Activated CD4-positive, alpha-beta T cell treated with anti-CD3 and anti-CD28 coated beads, Interleukin-2, Interleukin-4, amounts not matched to agents 100 ng/mL and 50 ng/mL, durations not matched to agents 16 hours and 8 hours (primary cell): ENCODE measurements around the gene COX7B2.
A peak's percentile ranks its signal among the peaks of the same experiment; 100 is the strongest.

Source experiments
- DNase-seq: peaks from one replicate; pipeline ENCODE4 v3.0.0-alpha.2; 2020; ENCODE audit warnings: low spot score

The COX7B2 gene, protein sequence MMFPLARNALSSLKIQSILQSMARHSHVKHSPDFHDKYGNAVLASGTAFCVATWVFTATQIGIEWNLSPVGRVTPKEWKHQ

DNA sequence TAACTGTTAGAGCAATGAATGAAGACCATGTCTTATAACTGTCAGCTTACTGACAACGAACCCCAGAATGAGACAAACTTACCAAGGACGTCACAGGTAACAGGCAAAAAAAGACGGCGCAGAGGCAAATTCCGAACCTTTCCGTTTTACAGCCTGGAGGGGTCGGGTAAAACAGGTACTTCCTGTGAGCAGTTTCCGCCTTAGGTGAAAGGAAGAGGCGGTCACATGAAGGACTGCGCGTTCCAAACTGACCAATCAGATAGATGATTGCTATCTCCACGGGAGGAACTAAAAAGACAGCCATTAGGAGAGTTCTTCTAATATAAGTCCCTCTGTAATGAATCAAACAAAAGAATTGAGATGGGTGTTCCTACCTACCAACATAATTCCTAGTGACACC lies at the start of gene COX7B2:
TSS of gene COX7B2 (minus strand) at position 168 of the 400 bp plus-strand sequence. CDS start 174,053 bp downstream, outside the sequence.
- no peak for DNase-seq

DNA sequence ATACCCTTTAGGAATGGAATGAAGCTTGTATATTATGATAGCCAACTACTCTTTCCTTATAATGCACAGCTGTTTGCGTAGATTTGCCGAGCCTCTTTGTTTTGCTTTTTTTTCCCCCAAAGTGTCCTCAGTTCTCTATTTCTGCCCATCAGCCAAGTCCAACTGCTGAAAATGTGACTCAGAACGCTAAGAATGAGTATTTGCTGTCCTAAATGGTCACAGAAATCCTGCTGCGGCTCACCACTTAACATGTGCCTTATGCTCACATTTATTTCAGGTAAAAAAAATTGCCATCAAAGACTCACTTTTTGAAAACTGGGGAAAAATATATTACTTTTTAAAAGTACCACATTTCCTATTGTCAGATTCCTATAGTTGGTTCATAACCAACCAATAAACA lies 47.4 kb upstream of the COX7B2 start:
- no peak for DNase-seq

DNA sequence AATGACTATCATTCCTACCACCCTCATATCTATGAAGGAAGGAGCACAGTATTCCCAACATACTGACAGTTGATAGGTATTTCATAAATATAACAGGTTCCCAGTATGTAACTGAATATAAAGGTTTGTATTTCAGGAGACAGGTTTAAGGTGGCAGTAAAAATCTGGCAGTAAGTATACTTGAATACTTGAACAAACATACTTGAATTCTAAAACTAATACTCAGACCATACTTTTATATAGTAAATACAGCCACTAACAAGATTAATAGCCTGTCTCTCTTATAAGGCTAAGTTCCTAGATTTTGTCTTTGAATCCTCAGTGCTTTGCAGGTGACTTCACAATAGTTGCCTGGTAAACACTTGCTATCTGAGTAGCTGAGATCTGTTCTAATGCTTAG lies 46.6 kb upstream of the COX7B2 start:
- no peak for DNase-seq

DNA sequence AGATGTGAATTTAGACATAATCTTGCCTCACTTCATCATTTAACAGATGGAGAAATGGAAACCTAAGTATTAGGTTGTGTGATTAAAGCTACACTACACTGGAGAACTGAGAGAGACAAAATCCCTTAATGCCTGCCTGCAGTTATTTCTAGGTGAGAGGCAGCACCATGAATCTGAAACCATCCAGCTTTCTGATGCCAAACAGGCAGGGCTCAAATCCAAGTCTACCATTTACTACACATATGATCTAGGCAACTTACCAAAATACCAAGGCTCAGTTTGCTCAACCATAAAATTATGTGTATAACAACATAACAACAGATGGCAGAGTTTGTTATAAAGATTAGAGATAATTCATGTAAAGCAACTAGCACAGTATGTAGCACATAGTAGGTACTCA lies 45.6 kb upstream of the COX7B2 start:
- DNase-seq: no peak

DNA sequence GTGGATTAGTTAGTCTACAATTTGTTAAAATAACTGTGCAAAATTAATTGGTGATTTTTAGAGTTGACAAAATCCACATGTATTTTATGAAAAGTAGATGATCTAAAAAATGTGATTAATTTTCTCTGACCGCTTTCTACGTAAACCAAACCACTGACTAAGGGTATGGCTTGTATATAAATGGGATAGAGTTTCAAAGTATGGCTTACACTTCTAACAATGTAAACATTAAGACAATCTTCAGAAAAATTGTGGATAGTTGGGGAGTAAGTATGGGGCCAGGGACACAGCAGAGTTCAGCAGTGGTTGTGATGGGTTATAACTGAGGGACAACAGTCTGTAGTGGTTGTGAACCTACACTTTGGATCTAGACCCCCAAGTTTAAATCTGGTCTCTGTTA lies 44.5 kb upstream of the COX7B2 start:
- DNase-seq: no peak

DNA sequence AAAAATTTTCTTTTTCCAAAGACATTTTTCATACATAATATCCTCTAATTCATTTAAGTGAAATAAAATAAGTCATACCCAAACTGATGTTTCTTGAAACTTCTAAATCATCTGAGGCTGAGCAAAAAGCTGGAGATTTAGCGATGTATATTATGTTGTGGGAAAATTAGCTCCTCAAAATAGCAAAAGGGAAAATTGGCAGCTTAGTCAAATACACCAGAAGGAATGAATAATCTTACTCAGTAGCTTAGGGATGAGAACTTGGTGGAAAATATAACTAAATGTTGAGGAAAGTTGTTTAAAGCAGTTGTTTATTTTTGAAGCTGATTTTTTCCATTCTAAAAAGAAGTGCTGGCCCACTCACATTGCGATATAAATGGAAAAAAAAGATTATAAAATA lies 43.4 kb upstream of the COX7B2 start:
- DNase-seq: no peak

DNA sequence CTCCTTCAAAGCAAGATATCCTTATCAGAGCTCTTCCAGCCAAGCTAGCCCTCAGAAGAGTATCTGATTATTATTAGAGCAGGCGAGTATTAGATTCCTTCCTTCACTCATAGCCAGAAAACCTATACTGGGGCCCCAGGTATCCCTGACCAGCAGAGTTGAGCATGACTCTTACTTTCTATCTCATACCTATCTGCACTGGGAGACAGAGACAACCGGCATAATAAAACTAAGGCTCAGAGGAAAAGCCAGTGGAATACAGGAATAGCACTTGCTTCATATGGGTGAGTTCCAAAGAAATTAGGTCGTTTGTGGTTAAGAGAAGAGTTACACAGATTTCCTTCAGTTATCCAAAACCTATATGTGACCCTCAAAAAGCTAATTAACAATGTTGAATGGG lies 41.8 kb upstream of the COX7B2 start:
- no peak for DNase-seq

DNA sequence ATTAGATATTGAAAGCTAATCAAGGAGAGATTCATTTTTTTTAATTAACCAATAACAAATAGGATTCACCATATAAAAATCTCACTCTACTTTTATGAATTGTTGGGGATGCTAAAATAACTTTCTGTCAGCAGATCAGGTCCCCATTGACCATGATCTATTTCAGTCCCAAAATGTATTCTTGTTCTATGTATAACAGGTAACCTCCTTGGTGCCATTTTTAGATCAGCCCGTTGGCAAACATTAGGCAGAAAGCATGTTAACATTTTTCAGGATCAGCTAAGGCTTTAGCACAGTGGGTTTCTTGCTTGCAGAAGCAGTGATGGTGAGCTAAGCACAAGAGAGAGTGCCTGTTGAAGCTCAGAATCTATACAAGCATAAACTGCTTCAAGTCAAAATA lies 40.8 kb upstream of the COX7B2 start:
- DNase-seq: no peak

DNA sequence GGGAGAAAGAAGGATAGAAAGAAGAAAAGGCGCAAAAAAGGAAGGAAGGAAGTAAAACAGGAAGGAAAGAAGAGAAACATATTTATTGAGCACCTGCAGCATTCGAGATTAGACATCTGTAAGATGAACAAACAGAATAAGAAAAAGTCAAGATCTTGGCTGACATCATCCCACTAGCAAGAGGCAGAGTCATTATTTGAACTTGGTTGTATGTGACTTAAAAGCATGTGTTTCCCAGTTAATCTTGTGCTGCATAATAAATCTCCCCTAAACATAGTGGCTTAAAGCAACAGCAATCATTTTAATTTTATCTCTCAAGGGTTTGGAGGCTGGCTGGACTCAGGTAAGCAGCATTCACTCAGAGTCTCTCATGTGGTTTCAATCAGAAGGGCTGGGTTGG lies 38.5 kb upstream of the COX7B2 start:
- DNase-seq: no peak

DNA sequence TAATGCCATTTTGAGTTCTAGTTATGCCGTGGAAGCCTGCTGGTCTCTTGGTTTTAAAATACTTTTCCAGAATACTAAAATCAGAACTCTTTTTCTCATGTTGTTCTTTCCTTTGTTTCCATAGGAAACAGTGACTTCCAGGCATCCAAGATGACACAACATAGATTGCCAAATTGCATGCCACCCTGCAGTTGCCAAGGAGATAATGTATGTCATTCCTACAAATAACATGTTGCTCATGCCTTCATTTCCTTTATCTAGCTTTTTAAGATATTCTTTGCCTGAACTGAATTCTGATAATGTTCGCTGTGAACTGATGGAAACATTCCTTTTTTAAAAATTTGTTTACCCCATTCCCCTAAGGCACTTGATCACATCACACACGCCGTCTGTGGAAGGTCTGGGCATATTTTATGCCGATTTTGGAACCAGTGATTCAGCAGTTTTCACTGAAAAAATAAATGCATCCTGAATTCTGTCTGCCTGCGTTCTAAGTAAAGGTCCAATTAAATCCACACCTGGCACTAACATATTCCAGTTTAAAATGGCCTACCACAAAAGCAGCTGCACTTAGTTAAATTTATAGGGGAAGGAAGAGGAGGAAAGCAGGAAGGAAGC lies 38.0 kb upstream of the COX7B2 start:
- DNase-seq: no peak

DNA sequence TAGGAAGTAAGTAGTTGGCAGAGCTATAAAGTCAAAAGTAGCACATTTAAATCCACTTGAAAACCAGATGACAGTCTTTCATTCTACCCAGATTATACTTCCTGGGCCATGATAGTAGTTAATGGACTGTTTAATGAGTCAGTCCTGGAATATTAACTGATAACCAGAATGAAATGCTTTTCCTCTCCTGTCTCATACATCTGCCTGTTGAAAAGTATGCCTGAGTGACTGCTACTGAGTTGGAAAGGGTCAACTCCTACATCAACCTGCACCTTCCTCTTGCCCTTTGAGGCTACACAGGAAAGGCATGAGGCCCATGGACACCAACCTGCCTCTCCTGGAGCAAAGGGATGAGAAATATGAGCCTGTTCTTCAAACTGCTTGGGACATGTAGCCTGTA lies 36.0 kb upstream of the COX7B2 start:
- DNase-seq: no peak

DNA sequence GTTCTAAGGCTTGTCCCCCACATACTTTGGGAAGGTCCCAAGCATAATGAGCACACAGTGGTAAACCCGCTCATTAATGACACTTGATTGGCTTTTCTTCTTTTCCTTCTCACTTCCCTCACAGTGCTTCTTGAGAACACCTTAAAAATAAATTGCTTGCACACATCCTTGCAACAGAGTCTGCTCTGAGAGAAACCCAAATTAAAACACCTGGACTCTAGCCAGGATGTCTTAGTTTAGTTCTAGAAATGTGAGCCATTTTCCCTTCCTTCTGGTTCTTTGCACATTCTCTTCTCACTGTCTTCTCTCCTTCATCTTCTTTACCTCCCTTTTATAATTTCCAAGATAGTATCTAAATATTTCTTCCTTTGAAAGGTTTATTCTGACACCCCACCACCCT lies 35.3 kb upstream of the COX7B2 start:
- no peak for DNase-seq

DNA sequence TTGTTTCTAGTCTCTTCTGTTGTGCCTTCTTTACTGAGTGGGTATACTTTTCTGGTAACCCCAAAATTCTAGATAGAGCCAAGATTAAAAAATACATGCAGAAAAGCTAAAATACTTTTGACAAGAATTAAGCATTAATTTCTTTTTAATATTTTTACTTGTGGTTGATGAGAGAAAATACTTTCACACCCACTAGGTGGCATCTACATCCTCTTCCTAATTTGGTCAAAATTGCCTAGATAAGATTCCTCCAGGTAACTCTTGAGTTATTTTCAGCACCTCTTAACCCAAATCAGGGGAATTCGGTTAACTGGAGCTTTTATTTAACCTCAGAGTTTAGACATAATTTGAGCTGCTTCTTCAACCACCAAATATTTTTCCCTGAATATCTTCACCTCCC lies 28.4 kb upstream of the COX7B2 start:
- no peak for DNase-seq

DNA sequence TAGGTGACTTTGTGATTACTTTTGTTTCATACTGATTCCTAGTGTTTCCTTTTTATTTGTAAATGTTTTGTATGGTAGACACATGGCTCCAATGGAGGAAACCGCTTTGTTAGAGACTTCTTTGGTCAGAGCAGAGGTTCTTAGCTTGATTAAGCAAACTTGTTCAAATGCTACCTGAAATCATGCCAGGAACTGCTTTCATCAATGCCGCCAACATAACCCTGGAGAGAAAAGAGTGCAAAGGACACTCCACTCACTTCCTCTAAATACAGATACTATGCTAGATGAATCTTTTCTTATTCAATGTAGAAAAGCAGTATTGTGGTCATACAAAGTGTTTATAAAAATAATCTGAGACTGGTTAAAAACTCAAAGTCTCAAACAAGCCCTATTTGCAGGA lies 25.7 kb upstream of the COX7B2 start:
- no peak for DNase-seq

DNA sequence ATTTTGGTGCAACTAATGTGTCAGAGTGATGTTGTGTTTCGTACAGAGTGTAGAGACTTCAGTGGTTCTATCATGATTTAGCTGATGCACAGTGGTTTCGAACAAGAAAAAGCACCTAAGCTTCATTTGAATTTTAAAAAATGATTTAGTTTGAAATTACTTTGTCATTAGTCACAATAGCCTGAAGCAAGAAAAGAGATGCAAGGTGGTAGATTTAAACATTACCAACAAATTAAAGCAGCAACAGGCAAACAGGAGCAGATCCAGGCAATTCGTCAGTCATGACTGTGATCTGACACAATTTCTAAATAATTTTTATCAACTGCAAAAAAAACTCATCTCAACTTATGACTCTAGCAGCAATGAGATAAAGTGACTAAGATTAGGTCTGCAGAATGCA lies 24.6 kb upstream of the COX7B2 start:
- DNase-seq: no peak

DNA sequence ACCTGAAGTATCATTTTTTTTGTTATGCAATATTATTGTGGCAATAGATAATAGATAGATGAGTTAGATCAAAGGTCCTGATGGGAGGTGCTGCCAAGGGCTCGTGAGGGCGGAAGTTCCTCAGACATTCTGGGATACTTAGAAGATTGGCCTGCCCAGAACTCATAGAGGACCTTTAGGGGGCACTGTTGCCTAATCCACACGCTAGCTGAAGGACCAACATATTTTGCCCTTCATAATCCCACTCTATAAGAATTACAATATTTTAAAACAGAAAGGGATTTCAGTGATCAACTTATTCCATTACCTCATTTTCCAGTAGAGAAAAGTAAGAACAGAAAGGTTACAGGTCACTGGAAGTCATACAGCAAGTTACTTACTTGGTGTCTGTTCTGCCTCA lies 22.9 kb upstream of the COX7B2 start:
- DNase-seq: peak; percentile 19

DNA sequence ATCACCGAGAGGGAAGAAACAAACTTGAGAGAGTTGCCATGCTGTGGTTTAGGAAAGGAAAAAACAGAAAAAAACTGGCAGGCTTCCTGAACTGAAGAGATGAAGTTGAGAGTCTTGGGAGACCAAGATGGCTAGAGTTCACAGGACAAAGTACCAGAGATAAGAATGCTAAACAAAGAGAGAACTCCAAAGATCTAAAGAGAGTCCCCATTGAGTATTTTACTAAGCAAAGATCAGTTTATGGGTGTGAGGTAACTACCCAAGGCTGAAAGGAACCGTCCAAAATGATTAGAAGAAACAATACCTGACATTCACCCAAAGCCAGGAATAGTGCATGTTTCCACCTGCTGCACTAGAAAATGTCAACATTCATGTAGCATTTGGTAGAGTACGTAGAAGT lies 21.8 kb upstream of the COX7B2 start:
- DNase-seq: no peak

DNA sequence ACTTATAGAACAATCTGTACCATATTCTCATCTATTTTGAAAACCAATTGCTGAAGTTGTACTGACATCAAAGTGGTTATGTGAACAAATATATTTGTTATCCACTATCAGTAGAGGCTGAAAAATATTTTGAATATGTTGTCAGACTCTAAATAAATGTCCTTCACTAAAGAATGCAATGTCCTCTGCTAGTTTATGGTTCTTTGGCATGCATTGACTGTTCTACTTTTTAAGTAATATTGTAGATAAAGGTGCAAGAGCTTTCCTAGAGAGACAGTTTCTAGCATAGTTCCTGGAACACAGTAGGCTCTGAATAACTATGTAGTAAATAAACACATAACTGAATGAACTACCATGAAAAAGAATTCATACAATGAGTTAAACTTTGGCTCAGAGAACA lies 18.2 kb upstream of the COX7B2 start:
- DNase-seq: no peak

DNA sequence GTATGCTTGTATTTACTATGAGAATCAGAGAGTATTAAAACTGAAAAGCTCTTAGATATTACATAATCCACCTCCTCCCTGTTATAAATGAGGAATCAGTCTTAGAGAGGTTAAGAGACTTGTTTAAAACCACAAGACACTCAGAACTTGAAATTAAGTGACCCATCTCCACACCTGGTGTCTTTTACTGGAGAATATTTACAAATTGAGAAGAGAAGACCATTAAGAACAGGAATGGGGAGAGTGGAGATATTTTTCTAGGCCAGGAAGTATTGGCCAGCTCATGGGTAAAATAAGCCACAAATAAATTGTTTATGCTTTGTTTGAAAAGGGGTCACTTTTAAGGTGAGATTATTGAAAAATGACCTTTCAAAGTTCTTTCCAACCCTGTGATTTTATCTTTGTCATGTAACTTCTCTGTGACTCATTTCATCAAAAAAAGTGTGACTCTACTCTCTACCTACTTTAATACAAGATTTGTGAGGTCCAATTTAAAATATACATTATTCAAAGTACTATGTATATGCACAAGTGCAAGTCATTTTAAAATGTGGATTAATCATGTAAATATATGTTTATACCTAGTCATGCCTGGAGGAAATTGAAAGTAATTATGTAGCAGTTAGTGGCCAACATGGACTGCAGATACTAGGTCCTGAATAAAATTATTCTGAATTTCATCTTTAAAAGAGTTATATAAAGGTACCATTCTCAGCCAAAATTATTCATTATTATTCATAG lies 15.9 kb upstream of the COX7B2 start:
- DNase-seq: no peak

DNA sequence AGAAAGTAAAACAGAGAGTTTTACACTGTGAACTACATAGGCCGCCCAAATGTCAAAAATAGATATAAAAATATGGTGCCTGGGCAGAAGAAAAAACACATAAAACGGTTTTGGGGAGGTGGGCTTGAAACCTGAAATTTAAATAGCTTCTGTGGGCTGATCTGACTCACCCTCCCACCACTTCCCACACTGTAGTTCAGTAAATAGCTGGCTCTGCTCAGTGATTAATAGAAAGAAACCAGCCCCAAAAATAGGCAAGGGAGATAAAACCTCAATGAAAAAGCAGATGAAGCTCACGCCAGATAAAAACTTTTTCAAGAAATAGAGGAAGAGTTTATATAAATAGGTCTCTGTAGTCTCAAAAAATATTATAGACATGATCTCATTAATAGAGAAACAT lies 13.2 kb upstream of the COX7B2 start:
- no peak for DNase-seq

DNA sequence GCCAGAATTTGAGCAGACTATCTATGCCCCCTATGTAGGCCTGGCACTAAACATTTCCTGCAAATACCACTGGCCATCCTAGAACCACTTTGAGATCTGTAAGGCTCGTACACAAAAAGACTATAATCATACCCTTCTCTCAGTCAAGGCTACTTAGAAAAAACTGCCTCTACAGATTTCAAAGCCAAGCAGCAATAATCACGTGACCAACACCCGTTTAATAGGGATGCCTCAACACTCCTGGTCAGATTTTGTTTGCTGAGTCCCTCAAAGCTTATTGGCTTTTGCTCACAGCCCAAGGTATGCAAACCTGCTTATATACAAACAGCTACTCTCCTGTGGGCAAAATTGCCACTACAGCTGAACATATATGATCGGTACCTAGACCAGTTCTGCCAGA lies 897 bp downstream of the COX7B2 start:
- DNase-seq: no peak

DNA sequence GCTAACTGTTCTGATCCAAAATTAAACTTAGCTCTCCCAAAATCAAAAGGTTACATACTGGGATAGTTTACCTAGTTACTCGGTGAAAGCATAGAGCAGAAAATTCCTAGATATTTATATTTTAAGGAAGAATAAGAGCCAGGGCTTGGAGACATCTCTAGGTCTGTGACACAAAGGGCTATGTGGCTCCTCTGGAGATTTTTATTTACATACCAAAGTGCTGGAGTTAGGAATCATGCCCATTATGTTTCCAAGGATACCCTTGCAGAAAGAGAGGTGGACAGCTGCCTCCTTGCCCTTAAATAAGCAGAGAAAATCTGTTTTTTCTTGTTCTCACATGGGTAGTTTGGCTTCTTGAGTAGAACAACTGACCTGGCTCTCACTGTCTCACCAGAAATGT lies 9.0 kb downstream of the COX7B2 start:
- DNase-seq: no peak

DNA sequence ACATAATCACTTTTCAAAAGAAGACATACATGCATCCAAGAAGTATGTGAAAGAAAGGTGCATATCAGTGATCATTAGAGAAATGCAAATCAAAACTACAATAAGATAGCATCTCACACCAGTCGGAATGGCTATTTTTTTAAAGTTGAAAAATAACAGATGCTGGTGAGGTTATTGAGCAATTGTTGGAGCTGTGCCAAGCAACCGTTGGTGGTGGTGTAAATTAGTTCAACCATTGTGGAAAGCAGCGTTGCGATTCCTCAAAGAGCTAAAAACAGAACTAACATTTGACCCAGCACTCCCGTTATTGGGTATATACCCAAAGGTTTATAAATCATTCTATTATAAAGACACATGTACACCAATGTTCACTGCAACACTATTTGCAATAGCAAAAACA lies 14.2 kb downstream of the COX7B2 start:
- no peak for DNase-seq

DNA sequence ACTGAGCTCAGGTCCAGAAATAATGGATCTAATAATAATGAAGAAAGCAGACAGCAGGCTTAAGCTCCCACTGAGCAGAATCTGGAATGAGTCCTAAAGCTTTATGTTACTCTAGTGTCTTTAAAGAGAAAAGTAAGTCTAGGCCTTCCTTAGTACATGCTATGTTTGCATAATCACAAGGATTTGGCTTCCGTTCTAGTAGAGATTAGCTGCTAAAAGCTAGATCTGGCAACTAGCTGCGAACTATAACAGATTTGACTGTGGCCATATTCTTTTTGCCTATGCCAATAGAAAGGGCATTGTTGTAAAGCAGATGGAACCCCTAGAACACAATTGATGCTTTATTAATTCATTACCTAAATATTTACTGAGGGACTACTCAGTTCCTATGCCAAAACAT lies 19.0 kb downstream of the COX7B2 start:
- no peak for DNase-seq
